HG02981 (cell line): ENCODE data around the gene LAPTM5.
"Not testable (repeated sequence)": the region's sequence is repeated elsewhere in the genome, so short reads cannot be mapped to it uniquely, and the experiment has no call there.

ENCODE experiments used
- ATAC-seq: cut with Tn5 transposase; IDR thresholded peaks from one replicate; pipeline ENCODE4 v1.9.1; 2021; ENCODE audit warnings: mild to moderate bottlenecking, moderate library complexity; ENCODE audit not compliant: unreplicated experiment

LAPTM5 gene

DNA sequence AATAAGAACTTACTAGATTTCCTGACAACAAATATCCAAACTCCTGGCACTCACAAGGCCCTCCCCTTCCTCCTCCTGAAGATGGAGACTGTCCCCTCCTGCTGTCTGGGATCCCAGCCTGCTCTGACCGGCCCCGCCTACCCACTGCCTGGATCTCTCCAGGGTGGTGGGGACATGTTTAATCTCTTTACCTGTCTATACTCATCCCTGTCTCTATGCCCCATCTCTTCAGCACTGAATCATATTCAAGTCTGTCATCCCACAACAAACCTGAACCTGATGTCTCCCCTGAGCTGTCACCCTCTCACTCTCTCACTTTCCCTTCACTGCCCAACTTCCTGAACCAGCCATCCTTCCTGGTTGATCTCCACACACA, 56.3 kb downstream of the LAPTM5 start:
- ATAC-seq: no peak

DNA sequence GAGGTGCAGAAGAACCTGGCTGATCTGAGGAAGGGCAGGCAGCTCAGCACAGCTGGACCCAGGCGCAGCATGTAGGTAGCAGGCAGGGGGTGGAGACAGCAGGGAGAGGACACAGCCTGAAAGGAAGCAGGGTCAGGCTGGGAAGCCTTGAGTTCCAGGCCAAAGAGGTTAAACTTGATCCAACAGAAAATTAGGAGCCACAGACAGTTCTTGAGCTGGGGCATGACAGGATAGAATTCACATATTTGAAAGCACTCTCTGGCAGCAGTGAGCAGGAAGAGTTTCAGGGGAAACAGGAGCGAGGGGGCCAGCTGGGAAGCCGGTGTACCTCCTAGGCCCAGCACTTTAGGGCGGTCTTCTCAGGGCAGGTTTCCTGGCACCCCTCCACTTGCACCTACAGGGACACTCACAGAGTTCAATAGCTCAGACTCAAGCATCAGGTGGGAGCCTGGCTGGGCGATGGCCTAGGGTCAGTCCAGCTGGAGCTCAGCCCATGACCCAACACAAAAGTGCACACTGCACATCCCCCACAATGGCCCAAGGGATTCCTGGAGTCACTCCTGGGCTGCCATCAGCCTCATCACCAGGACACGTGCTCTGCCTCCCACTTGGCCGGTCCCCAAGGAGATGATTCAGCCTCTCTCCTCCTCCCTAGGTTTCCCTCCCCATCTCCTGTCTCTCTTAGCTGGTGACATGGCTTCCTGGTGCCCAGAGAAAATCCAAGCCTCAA, 56.9 kb downstream of the LAPTM5 start:
- ATAC-seq: no peak

DNA sequence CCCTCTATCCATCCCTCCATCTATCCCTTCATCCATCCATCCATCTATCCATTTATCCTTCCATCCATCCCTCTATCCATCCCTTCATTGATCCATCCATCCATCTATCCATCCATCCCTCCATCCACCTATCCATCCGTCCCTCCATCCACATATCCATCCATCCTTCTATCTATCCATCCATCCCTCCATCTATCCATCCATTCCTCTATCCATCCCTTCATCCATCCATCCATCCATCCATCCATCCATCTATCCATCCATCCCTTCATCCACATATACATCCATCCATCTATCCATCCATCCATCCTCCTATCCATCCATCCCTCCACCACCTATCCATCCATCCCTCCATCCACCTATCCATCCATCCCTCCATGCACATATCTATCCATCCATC, 57.8 kb downstream of the LAPTM5 start:
- no peak for ATAC-seq

DNA sequence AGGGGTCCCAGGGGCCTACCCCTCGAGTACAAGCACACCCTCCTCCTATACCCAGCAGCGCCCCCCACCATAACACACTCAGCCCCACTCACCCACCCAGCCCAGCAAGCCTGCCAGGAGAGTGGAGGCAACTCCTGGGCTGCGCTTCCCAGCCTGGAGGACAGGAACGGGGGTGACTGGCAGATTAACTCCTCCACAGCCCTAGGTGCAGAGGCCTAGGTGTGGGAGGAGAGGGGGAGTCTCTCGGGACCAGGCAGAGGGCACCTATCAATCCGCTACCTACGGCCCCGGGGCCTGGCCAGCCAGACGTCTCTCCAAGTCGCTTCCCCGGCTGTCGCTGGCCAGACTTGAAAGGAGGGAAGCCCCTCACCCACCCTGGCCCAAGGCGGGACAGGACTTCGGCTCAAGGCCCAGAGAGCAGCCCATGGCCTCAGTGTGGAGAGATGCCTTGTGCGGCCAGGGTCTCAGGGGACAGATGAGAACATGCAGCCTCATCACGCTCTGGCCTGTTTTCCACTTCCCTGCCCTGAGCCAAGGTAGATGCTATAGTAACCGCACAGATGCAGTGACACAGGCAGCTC, 59.1 kb downstream of the LAPTM5 start:
- no peak for ATAC-seq

DNA sequence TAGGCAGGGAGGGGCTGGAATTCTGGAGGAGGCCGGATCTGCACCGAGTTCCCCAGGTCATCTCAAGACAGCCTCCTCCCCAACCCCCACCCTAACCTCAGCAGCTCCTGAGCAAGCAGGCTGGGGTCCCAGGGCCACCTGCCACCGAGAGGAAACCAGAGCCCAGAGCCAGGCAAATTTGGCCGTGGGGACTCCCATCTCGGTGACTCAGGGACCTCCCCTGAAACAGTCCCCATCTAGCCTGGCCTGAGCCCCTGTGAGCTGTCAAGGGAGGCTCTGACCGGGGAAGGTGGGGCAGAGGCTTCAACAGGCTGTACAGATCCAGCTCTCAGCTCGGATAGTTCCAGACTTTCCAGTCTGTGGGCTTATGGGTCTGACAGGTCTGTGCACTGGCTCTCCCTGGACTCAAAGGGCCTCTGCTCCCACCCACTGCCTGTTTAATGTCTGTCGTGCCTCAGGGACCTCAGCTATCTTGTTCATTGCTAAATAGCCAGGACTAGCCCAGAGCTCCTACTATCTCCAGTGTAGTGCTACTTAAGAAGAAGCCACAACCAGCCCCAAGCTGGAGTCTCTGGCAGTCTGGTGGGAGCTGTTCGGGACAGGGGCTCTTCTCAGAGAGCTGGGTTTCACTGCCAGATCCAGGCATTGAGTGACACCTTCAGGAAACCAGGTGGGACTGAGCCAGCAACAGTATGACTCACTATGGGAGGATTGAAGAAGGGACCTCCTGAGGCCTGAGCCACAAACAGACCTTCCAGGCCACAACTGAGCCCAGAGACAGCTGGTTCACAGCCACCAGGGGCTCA, 59.8 kb downstream of the LAPTM5 start:
- no peak for ATAC-seq

DNA sequence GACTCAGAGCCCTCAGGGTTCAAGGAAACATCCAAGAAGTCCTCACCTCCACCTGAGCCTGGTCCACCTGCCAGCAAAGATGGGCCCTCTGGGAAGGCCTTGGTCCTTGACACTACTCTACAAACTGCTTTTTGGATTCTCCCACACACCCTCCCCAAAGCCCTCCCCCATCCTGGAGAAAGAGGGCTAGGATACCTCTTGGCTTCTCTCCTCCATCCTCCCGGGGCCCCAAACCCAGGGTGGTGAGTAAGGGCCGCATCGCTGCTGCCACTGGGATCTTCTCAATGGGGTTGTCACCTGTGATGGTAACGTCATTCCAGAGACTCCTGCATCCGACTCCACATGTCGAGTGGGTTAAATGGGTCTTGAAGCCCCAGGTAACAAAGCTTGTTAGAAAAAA, 60.7 kb downstream of the LAPTM5 start:
- ATAC-seq: no peak

DNA sequence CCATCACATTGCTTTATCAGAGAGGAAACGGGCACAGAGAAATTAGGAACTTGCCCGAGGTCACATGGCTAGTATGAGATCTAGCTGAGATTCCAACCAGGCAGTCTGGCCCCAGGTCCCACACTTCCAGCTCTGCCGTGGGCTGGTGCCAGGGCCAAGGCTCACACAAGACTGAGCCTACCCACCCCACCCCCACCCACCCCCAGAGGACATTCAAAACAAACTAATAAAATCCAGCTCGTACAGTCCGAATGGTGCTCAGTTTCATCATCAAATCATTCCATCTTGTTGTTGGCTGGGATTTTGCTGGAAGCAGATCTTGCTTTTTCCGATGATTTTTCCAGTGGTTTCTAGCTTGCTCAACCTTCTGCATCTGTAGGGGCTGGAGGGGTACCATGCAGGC, 62.1 kb downstream of the LAPTM5 start:
- no peak for ATAC-seq

DNA sequence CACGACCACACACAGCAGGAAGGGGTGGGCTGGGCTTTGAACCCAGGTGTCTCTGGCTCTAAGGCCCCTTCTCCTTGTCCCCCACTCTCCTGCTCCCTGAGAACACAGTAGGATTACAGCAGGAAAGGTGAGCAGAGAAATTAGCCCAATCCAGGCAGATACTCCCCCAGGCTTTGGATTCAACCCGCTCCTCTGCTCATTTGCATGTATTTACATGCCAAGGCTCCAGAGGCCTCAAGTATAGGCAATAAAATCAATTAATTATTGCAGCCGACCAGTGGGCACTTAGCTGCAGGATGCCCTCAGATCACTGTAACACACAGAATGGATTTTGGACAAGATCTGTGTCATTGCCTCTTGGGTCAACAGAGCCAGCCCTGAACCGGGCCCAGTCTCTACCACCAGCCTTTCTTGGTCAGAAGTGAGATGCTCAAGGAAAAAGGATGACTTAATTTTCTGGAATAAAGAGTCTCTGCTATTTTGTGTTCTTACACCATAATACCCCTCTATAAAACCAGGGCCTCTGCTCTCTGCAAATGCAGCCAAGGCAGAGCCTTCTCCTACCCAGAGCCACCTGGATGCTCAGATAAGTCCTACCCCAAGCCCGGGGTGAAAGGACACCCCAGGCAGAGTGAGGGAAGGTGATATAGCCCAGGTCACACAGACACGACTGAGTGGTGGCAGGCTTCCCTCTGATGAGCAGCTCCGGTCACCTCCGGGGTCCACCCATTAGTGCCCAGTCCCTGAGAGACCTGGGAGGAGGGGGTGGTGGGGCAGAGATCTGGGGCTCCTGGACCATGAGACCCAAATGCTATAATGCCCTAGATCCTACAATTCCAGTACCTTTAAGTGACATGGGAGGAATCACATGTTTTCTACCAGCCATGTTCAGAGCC, 63.0 kb downstream of the LAPTM5 start:
- no peak for ATAC-seq

DNA sequence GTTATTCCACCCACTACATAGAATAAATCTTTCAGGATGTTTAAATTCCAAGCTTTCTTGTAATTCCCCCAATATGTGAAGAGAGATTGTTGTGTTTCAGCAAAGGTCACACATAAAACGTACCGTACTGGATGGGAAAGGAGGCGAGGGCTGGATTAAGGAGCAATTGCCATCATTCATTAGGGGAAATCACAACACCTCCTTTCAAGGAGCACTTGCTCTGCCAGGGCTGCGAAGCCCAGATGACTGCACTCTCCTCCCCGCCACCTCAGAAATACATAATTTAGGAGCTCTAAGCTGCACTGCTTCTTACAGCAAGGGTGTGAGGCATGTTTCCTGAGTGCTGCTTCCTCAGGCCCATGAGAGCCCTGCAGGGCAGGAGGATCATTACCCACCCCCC, 63.8 kb downstream of the LAPTM5 start:
- ATAC-seq: no peak

DNA sequence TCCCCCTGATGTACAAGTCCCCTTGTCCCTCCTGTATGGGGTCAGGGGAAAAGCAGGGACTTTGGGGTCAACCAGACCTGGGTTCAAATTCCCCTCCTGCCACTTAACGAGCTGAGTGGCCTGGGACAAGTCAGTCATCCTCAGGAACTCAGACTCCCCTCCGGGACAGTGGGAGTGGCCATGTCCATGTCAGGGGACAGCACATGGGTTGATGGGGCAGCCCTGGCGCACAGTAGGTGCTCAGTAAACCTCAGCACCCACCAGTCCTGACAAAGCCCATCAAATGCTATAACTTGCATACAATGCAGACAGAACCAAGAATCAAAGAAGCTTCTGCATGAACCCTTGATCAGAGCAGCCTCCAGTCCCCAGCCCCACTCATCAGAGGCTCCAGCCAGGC, 64.2 kb downstream of the LAPTM5 start:
- no peak for ATAC-seq

DNA sequence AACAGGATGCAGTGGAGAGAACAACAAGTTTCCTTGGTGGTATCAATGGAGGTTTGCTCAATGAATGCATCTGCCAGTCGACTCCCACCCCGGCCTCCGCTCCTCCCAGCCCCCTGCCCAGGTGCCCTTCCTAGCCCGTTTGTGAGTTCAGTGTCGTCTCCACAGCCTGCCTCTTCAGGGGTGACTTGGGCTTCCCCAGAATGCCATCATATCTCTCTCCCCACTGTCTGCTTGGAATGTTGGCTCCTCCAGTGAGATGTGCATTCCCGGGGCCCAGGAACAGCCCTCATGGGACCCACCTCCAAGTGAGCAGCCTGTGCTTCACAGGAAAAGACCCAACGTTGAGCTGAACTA, 64.6 kb downstream of the LAPTM5 start:
- ATAC-seq: no peak

DNA sequence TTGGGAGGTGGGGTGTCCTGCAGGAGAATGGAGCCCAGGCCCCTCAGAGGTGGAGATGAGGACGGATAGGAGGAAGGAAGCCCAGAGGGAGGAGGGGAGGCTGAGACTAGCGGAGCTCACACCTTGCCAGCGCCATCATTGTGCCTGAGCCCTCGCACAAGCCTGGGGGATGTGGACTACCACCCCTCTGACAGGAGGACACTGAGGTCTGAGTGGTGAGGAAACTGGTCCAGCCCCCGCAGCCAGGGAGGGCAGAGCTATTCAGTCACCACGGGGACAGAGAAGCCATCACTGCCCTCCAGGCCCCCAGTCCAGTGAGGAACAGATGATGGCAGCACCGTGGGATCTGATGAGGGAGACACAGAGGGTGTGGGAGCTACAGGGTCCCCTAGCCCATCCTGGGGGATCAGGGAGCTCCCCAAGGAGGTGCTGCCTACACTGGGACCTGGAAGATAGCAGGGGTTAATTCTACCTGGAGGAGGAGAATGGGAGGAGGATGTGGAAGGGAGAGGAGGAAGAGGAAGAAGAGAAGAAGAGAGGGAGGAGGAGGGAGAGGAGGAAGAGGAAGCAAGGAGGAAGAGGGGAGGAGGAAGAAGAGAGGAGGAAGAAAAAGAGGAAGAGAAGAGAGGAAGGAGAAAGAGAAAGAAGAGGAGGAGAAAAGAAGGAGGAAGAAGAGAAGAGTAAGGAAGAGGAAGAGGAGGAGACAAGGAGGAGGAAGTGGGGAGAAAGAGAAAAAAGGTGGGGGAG, 65.2 kb downstream of the LAPTM5 start:
- no peak for ATAC-seq

DNA sequence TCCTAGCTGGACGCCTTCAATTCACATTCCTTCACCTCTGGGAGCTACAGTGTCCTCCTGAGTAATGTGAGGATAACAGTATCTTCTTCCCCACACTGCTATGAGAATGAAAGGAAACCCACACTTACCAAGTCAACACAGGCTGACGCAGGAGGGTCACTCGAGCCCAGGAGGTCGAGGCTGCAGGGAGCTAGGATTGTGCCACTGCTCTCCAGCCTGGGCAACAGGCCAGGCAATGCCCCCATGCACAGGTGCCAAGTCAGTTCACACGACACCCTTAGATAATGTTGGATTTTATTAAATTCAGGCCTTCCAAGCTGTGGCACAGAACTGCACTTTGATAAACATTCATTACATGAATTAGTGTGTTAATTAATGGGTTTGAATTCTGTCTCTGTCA, 66.1 kb downstream of the LAPTM5 start:
- no peak for ATAC-seq

DNA sequence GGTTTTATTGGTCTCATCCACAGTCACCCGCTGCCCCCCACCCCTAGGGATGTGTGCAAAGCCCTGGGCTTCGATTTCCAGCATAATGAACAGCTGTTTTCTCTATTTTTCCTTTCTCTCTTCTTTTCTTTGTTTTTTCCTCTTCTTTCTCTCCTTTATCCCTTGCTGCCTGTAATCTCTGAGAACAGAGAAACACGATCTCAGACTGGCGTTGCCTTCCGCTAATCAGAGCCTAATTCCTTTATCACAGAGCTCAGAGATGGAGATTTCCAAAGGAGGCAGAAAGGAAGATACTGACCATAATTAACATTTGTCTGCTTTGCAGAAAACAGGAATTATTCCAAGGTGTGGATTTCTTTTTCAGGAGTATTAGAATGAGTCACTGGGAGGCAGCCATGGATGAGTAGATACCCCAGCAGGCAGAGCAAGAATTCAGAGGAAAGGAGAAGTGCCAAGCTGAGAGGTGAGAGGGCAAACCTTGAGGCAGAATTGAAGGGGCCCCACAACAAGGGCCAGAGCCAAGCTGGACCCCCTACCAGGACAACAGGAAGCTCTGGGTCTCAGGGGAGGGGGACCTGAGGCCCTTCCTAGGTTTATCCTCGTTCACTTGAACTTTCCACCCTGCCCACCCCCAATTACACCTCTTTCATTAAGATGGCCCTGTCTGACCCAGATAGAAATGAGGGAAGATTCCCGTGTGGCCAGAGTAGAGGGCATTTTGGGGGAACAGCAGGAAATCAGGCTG, 67.5 kb downstream of the LAPTM5 start:
- ATAC-seq: no peak

DNA sequence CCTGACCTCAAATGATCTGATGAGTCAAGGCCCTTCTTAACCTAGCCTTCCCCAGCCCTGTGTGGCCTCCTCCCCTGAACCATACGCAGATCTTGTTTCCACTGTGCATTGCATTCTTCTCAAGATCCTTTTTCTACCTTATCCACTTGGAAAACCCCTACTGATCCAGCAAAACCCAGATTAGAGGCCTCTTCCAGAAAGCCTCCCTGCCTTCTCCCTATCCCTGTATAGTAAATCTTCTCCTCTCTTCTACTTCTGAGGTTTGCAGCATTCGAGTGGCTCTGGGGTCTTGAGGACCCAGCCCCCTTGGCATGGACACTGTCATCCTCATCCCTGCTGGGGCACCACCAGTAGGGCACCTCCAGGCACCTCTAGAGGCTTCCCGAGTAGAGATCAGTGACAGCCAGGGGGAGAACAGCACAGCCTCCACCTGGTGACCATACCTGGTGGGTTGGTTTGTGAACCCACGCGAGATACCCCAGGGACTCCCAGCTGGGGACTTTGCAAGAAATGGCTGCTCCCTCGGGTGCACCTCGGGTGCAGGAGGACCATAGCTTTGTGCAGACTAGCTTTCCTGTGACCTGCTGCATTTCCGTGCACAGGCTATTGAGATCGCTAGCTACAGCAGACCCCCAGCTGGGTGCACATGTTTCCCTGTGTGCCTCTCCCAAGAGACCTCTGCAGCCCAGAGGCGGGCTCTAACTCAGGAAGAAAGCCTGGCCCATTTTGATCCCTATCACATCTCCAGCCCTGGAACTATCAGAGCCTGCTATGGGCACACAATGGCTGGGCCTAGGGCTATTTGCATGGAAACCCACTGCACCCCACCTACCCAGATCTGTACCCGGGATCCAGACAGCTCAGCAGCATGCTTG, 68.4 kb downstream of the LAPTM5 start:
- no peak for ATAC-seq

DNA sequence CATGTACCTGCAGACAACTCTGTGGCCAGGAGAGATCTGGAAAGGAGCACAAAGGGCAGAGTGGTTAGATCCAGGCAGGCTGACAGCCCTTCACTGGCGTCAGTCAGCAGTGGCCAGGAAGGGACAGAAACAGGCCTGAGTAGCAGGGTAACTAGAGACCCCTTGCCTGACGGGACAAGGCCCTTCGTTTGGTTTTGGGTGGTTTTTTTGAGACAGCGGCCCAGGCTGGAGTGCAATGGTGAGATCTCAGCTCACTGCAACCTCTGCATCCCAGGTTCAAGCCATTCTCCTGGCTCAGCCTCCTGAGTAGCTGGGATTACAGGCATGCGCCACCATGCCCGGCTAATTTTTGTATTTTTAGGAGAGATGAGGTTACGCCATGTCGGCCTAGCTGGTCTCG, 69.1 kb downstream of the LAPTM5 start:
- ATAC-seq: not testable (repeated sequence)

DNA sequence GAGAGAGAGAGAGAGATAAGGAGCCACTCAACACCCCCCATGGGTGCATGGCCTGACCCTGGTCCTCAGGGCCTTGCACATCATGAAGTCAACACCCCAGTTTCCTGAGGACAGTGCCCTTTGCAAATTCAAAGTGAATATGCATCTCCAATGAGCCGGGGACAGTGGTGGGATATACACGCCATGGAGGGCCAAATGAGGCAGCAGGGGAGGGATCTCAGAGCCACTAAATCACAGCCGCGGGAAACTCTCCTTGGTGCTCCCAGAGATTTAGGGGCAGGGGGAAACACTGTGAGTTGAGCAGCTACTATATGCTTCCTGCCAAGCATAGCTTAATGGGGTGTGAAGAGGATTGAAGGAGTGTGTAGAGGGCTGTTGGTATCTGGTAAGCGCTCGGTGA, 69.7 kb downstream of the LAPTM5 start:
- ATAC-seq: no peak

DNA sequence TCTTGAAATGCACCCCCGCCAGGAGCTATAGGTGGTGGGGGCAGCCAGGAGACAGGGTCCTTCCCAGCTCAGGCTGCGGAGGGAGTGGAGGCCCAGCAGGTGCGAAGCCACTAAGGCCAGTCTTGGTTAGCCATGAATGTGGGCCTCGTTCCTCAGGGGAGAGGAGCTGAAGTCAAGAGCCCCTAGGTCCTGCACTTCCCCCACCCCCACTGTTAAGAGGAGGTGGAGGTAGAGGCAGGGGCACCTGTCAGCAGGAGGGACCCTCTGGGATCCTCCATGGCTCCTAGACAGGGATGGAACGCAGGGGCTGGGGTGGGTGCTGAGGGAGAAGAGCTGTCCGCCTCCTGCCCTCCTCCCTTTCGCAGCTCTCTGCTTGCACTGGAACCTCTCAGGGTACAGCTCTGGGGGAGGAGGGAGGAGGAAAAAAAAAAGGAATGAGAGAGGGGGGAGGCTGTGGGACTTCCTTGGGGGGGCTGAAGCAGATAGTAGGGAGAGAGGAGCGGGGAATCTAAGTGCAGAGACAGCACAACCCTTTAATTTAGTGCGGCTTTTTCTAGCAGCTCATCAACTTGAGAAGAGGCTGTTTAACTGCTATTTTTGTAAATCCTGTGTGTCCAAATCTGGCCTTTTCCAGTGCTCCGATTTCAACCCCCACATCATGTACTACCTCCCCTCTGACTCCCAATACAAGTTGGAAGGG, 71.2 kb downstream of the LAPTM5 start:
- no peak for ATAC-seq
